IPS DF 6.9 (cell line): ENCODE data around the gene MXD4.
"Not testable (repeated sequence)": the region's sequence is repeated elsewhere in the genome, so short reads cannot be mapped to it uniquely, and the experiment has no call there.

ENCODE experiments used
- DNase-seq: peaks from one replicate; pipeline ENCODE4 v3.0.0-alpha.2; 2013; ENCODE audit warnings: low read depth, low spot score
- H3K27ac ChIP-seq: one replicate; pipeline ENCODE4 v1.5.1; 2013; ENCODE audit warnings: low read length, control low read depth
- H3K27me3 ChIP-seq: 2 replicates; pipeline ENCODE4 v1.6.1; 2013; ENCODE audit warnings: mild to moderate bottlenecking, low read length; ENCODE audit not compliant: control insufficient read depth, insufficient read depth
- H3K36me3 ChIP-seq: 2 replicates; pipeline ENCODE4 v1.6.1; 2013; ENCODE audit warnings: low read length; ENCODE audit not compliant: control insufficient read depth, insufficient read depth
- H3K4me1 ChIP-seq: 2 replicates; pipeline ENCODE4 v1.6.1; 2013; ENCODE audit warnings: low read length; ENCODE audit not compliant: control insufficient read depth, insufficient read depth
- H3K4me3 ChIP-seq: 2 replicates; pipeline ENCODE4 v1.5.1; 2013; ENCODE audit warnings: mild to moderate bottlenecking, low read length
- H3K9me3 ChIP-seq: 2 replicates; pipeline ENCODE4 v1.6.1; 2013; ENCODE audit warnings: low read length, inconsistent platforms; ENCODE audit not compliant: control insufficient read depth, insufficient read depth
- WGBS: extraction: QIAGEN DNeasy Blood & Tissue Kit; methylation state at CpG from one replicate; pipeline ENCODE4 v1.1.7; 2013; ENCODE audit warnings: mixed read lengths, missing lambda C conversion rate; ENCODE audit not compliant: insufficient read length, insufficient coverage; 5-methylcytosine and 5-hydroxymethylcytosine counted together

Gene MXD4

GRCh38 chr4:2284934-2285612, 23.2 kb upstream of the MXD4 start:
- DNase-seq = no peak
- no CpG with 5 or more reads among the region's 15 CpGs for WGBS
- no peak overlapping the region for H3K4me3 ChIP-seq
- H3K27me3 ChIP-seq = no peaks in the 10 kb centered on the region
- H3K4me1 ChIP-seq = no peaks in the 10 kb centered on the region
- no peaks in the 10 kb centered on the region for H3K36me3 ChIP-seq
- no peak overlapping the region for H3K27ac ChIP-seq
- no peaks in the 10 kb centered on the region for H3K9me3 ChIP-seq

- Histone ChIP-seq H3K9me3 (no peaks in the 10 kb centered on the region), H3K27me3 (no peaks in the 10 kb centered on the region), H3K4me1 (no peaks in the 10 kb centered on the region), H3K36me3 (no peaks in the 10 kb centered on the region), H3K4me3 (no peak overlapping the region), H3K27ac (no peak overlapping the region)
- no CpG with 5 or more reads among the region's 23 CpGs for WGBS
- no peak for DNase-seq
These were observed 22.4 kb upstream of the MXD4 start for GRCh38 chr4:2284161-2284933.

- no peak overlapping the region for H3K27ac ChIP-seq
- H3K36me3 ChIP-seq = no peaks in the 10 kb centered on the region
- DNase-seq = no peak
- H3K27me3 ChIP-seq = no peaks in the 10 kb centered on the region
- H3K9me3 ChIP-seq = no peaks in the 10 kb centered on the region
- H3K4me3 ChIP-seq = no peak overlapping the region
- 100% methylated on average over 2 of the region's 3 CpGs for WGBS
- no peaks in the 10 kb centered on the region for H3K4me1 ChIP-seq
These were observed 21.3 kb upstream of the MXD4 start for GRCh38 chr4:2283199-2283711.

- Histone ChIP-seq H3K4me3 (no peak overlapping the region), H3K4me1 (no peaks in the 10 kb centered on the region), H3K36me3 (no peaks in the 10 kb centered on the region), H3K27me3 (no peaks in the 10 kb centered on the region), H3K9me3 (no peaks in the 10 kb centered on the region), H3K27ac (no peak overlapping the region)
- WGBS = no CpG with 5 or more reads among the region's 10 CpGs
- DNase-seq = no peak
These were observed 19.9 kb upstream of the MXD4 start for GRCh38 chr4:2281575-2282343.

- no peak overlapping the region for H3K27ac ChIP-seq
- no peaks in the 10 kb centered on the region for H3K9me3 ChIP-seq
- no peaks in the 10 kb centered on the region for H3K27me3 ChIP-seq
- no peaks in the 10 kb centered on the region for H3K36me3 ChIP-seq
- H3K4me1 ChIP-seq = no peaks in the 10 kb centered on the region
- WGBS = no CpG with 5 or more reads among the region's 13 CpGs
- DNase-seq = no peak
- no peak overlapping the region for H3K4me3 ChIP-seq
These were observed 18.8 kb upstream of the MXD4 start for GRCh38 chr4:2280531-2281300.

DNA sequence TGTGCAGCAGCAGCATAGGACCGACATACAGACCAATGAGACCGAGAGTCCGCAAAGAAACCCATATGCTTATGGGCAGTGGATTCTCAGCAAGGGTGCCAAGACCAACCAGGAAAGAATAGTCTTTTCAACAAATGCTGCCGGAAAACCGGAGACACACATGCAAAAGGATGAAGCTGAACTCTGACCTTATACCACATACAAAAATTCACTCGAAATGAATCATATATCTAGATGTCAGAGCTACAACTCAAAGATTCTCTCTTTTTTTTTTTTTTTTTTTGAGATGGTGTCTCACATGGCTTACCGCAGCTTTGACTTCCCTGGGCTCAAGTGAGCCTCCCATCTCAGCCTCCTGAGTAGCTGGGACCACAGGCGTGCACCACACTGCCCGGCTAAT, 16.0 kb upstream of the MXD4 start:
- no CpG with 5 or more reads among the region's 9 CpGs for WGBS
- DNase-seq = no peak
- Histone ChIP-seq H3K9me3 (no peaks in the 10 kb centered on the region), H3K36me3 (no peaks in the 10 kb centered on the region), H3K4me3 (no peak overlapping the region), H3K27ac (no peak overlapping the region), H3K4me1 (no peaks in the 10 kb centered on the region), H3K27me3 (no peaks in the 10 kb centered on the region)

- WGBS = 100% methylated on average over 4 of the region's 30 CpGs
- Histone ChIP-seq H3K4me1 (no peaks in the 10 kb centered on the region), H3K4me3 (no peak overlapping the region), H3K9me3 (no peaks in the 10 kb centered on the region), H3K27ac (no peak overlapping the region), H3K36me3 (no peaks in the 10 kb centered on the region), H3K27me3 (no peaks in the 10 kb centered on the region)
- DNase-seq = no peak
These were observed 14.8 kb upstream of the MXD4 start for GRCh38 chr4:2276581-2277325.

DNA sequence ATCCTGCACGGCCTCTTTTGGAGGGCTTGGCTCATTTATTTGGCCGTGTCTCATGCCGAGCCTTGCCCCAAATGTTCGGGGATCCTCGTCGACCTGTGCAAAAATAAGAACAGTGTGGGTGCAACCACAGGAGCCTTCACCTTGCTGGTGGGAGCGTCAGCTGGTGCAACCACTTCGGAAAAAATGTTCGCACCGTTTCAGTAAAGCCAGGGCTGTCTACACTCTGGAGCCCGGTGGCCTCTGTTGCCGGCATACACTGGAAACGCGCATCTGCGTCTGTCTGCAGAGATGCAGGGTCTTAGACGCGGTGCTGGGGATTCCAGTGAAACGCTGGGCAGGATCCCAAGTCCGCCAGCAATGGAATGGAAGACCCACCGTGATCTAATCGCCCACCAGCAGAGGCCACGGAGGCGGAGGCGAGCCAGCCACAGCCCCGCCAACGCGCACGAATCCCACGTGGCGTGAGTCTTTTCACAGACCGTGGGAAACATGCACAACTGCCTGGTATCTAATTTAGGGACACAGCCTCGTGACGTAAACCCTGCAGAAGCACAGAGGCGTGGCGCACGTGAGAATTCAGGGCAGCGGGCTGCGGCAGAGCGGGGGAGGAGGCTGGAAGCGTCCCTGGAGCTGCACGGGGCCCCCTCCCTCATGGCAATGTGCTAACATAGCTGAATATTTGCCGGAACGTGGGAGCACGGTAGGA, 13.8 kb upstream of the MXD4 start:
- Histone ChIP-seq H3K4me1 (no peaks in the 10 kb centered on the region), H3K27me3 (no peaks in the 10 kb centered on the region), H3K4me3 (no peak overlapping the region; the same call in 1 of the 2 replicates), H3K27ac (no peak overlapping the region), H3K36me3 (no peaks in the 10 kb centered on the region), H3K9me3 (no peaks in the 10 kb centered on the region)
- DNase-seq = no peak
- WGBS = no CpG with 5 or more reads among the region's 44 CpGs

DNA sequence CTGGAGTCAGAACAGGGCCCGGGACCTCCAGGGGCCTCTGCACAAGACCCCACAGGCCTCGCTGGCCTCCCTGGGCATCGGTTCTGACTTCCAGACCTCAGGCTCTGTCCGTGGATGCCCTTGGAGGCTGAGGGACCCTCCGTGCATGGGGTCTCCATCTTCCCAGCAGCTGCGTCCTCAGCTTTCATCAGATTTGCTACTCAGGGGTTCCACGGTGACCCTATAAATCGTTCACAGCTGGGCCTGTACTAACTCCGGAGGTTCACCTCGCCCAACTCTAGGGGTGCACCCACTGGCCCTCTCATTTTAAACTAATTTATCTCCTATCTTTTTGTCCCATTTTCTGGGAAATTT, 13.1 kb upstream of the MXD4 start:
- not testable (repeated sequence) for H3K9me3 ChIP-seq, H3K4me1 ChIP-seq, H3K27me3 ChIP-seq, H3K27ac ChIP-seq, H3K36me3 ChIP-seq, DNase-seq, H3K4me3 ChIP-seq
- WGBS = no CpG with 5 or more reads among the region's 10 CpGs
